GM12865 (cell line): ENCODE results near the gene CTSF.

Source experiments
- DNase-seq: peaks from one replicate; pipeline ENCODE4 v3.0.0; 2010; ENCODE audit warnings: low read depth
- H3K4me3 ChIP-seq: 2 replicates; pipeline ENCODE4 v1.5.1; 2011; ENCODE audit warnings: mild to moderate bottlenecking, low read depth, low read length, control low read depth
- TF ChIP-seq, protein P1 (sequence below): IDR thresholded peaks from 2 replicates; pipeline ENCODE4 v1.5.1; 2011; ENCODE audit warnings: low read length, control low read depth, low read depth, inconsistent platforms; ENCODE audit not compliant: insufficient read depth; ENCODE audit errors: missing control alignments

The CTSF gene

GRCh38 chr11:66530927-66531709 is 37.3 kb downstream of the CTSF start:
- H3K4me3 ChIP-seq, result no peak overlapping the region
- TF ChIP-seq, protein P1, sequence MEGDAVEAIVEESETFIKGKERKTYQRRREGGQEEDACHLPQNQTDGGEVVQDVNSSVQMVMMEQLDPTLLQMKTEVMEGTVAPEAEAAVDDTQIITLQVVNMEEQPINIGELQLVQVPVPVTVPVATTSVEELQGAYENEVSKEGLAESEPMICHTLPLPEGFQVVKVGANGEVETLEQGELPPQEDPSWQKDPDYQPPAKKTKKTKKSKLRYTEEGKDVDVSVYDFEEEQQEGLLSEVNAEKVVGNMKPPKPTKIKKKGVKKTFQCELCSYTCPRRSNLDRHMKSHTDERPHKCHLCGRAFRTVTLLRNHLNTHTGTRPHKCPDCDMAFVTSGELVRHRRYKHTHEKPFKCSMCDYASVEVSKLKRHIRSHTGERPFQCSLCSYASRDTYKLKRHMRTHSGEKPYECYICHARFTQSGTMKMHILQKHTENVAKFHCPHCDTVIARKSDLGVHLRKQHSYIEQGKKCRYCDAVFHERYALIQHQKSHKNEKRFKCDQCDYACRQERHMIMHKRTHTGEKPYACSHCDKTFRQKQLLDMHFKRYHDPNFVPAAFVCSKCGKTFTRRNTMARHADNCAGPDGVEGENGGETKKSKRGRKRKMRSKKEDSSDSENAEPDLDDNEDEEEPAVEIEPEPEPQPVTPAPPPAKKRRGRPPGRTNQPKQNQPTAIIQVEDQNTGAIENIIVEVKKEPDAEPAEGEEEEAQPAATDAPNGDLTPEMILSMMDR, result no peak
- DNase-seq, result no peak

DNA sequence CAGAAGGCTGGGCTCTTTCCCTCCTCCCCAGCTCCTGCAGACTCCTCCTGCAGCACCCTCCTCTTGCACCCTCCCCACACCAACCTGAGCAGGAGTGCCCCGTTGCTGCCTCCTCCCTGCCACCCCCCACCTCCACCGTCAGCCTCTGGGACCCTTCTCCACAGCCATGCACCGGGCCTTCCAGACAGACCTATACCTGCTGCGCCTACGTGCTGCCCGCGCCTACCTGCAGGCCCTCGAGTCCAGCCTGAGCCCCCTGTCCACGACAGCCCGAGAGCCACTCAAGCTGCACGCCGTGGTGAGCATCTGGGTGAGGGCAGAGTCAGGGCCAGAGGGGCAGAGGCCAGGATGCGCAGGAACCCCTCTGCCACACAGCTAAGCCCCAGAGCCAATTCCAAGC is 38.8 kb downstream of the CTSF start:
- no peak for DNase-seq
- TF ChIP-seq, protein P1, result no peak
- H3K4me3 ChIP-seq, result no peak overlapping the region

- no peak for DNase-seq
- no peak overlapping the region for H3K4me3 ChIP-seq
- TF ChIP-seq, protein P1, result no peak
Observed at GRCh38 chr11:66529069-66529468, 39.3 kb downstream of the CTSF start.

- no peak overlapping the region for H3K4me3 ChIP-seq
- TF ChIP-seq, protein P1, result no peak
- no peak for DNase-seq
Observed at GRCh38 chr11:66524304-66525040, 43.9 kb downstream of the CTSF start.

- DNase-seq, result no peak
- H3K4me3 ChIP-seq, result no peak overlapping the region
- TF ChIP-seq, protein P1, result no peak
Observed at GRCh38 chr11:66523611-66524010, 44.8 kb downstream of the CTSF start.
